NCI-H2196 (cell line): Measurements from ENCODE around the gene C5AR1.
A peak's percentile ranks its signal among the peaks of the same experiment; 100 is the strongest.
"Not testable (repeated sequence)": the region's sequence is repeated elsewhere in the genome, so short reads cannot be mapped to it uniquely, and the experiment has no call there.

ENCODE experiments used
- DNase-seq: peaks from one replicate; lab custom pipeline; 2025; ENCODE audit not compliant: unreplicated experiment; lab: John Stamatoyannopoulos, UW

Gene C5AR1

DNA sequence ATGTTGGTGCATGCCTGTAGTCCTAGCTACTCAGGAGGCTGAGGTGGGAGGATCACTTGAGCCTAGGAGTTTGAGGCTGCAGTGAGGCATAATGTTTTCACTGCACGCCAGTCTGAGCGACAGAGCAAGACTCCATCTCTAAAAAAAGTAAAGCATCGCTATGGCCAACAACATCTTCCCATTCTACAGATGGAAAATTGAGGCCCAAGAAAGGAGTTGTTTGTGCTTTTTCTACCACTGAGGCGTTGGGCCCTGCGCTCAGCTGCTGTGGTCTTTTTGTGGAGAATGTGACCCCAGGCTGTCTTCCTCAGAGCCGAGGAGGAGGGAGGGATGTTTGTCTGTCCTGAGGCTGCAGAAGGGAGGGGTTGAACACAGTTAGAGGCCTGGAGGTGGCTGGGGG is 21.8 kb downstream of the C5AR1 start:
- DNase-seq, result no peak

DNA sequence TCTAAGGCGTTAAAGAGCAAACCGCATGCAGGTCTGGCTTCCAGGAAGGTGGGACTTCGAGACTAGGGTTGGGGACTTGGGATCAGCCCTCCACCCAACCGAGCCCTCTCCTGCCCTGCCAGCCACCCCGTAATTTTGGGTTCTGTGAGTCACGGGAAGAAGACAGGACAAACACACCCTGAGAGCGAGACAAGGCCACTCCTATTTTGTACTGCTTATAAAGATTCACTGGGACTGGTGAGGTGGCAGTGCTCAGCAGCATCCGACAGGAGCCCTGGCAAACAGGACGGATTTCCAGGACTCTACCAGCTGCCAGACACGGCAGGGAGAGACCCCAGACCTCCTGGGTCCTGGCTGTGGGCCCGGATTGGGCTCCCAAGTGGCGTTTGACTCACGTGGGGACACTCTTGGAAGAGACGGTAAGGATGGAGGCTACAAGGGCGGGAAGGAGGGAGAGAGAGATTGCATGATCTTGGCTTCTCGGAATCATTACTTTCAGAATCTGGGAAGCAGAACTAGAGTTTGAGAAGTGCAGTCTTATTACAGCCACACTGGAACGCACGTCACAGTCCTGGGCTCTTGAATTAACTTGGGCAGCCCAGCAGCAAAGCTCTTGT is 22.4 kb downstream of the C5AR1 start, which contains the start of gene C5AR2:
TSS of gene C5AR2 (plus strand) at position 245 of the 617 bp plus-strand sequence. CDS start 8,625 bp downstream, outside the sequence.
- DNase-seq, result no peak

DNA sequence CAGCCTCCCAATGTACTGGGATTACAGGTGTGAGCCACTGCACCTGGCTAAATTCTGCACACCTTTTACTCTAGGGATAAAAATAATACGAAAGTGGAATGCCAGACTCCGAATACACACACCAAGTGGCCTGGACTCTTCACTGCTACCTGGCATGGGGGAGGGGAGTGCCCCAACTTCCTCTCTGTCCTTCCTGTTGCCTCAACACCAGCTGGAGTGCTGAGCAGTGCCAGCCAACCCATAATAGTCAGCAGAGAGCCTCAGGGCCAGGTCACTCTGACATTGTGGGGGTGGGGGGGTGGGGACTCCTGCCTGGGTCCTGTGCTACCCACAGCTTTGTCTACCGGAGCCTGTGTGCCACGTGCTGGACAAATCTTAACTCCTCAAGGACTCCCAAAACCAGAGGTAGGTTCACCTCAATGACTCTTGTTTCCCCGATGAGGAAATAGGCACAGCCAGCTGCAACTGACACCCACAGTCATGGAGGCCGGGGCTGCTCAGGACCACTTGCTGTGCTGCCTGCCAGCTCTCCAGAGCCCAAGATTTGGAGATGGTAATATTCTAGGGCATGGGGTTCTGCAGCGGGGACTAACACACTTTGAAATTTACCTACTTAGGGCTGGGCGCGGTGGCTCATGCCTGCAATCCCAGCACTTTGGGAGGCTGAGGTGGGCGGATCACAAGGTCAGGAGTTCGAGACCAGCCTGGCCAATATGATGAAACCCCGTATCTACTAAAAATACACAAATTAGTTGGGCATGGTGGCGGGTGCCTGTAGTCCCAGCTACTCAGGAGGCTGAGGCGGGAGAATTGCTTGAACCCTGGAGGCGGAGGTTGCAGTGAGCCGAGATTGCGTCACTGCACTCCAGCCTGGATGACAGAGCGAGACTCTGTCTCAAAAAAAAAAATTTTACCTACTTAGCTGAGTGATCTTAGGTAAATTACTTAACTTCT is 27.4 kb downstream of the C5AR1 start:
- DNase-seq, result peak; percentile 73

DNA sequence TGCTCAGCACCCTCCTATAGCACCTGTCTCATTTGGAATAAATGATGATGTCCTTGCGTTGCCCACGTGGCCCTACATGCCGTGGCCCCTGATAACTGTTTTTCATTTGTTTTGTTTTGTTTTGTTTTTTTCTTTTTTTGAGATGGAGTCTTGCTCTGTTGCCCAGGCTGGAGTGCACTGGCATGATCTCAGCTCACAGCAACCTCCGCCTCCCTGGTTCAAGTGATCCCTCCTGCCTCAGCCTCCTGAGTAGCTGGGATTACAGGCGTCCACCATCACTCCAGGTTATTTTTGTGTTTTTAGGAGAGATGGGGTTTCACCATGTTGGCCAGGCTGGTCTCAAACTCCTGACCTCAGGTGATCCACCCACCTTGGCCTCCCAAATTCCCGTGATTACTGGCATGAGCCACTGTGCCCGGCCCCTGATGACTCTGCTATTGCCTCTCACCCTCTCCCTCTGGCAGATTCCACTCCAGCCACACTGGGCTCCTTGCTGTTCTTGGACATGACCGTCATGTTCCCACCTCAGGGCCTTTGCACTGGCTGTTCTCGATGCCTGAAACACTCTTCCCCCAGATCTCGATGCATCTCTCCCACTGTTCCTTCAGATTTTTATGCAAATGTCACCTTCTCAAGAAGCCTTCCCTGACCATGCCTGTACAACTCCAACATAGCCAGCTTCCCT is 29.7 kb downstream of the C5AR1 start:
- no peak for DNase-seq

DNA sequence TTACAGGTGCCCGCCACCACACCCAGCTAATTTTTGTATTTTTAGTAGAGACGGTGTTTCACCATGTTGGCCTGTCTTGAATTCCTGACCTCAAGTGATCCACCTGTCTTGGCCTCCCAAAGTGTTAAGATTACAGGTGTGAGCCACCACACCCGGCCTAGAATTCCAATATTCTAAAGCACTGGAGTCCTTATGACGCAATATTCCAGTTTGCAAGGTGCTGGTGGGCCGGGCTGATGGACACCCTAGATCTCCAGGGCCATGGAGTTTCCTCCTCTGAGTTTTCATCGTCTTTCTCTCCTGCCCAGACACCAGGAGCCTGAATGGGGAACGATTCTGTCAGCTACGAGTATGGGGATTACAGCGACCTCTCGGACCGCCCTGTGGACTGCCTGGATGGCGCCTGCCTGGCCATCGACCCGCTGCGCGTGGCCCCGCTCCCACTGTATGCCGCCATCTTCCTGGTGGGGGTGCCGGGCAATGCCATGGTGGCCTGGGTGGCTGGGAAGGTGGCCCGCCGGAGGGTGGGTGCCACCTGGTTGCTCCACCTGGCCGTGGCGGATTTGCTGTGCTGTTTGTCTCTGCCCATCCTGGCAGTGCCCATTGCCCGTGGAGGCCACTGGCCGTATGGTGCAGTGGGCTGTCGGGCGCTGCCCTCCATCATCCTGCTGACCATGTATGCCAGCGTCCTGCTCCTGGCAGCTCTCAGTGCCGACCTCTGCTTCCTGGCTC is 31.0 kb downstream of the C5AR1 start:
- DNase-seq, result no peak

DNA sequence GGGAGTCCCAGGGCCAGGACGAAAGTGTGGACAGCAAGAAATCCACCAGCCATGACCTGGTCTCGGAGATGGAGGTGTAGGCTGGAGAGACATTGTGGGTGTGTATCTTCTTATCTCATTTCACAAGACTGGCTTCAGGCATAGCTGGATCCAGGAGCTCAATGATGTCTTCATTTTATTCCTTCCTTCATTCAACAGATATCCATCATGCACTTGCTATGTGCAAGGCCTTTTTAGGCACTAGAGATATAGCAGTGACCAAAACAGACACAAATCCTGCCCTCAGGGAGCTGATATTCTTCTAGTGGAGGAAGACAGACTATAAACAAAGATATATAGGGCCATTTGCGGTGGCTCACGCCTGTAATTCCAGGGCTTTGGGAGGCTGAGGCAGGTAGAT is 32.1 kb downstream of the C5AR1 start:
- no peak for DNase-seq

DNA sequence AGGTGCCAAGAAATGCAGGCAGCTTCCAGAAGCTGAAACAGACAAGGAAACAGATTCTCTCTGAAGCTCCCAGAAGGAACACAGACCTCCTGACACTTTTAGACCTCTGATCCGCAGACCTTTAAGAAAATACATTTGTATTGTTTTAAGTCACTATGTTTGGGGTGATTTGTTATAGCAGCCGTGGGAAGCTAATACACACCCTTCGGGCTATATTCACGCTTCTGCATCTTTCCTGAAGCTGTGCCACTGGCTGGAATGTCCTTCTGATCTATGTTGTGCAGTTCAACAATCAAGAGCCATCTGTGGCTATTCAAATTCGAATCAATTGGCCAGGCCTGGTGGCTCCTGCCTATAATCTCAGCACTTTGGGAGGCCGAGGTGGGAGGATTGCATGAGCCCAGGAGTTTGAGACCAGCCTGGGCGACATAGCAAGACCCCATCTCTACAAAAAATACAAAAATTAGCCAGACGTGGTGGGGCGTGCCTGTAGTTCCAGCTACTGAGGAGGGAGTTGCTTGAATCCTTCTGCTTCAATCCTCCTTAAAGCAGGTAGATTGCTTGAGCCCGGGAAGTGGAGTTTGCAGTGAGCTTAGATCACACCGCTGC is 33.6 kb downstream of the C5AR1 start:
- no peak for DNase-seq

DNA sequence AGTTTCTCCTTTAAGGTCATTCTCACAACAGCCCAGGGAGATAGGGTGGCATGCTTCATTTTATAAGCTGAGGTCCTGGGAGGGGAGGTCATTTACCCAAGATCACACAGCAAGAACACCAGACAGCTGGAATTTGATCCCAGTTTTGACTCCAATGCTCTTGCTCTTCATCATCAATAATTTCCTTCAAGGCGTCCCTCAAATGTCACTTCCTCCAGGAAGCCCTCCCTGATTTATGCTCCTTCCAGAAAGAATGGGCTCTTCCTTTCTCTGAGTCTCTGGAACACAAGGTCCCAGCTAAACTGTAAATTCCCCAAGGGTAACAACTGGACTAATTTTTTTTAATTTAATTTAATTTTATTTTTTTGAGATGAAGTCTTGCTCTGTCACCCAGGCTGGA is 34.8 kb downstream of the C5AR1 start:
- DNase-seq, result no peak

DNA sequence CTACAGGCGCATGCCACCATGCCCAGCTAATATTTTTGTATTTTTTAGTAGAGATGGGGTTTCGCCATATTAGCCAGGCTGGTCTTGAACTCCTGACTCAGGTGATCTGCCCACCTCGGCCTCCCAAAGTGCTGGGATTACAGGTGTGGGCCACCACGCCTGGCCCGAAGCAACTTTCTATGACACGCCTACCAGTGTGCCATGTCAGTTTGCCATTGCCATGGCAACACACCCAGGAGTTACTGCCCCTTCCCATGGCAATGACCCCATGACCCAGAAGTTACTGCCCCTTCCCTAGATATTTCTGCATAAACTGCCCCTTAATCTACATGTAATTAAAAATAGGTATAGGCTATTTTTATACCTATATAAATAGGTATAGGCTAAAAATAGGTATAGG is 36.4 kb downstream of the C5AR1 start:
- DNase-seq, result not testable (repeated sequence)

DNA sequence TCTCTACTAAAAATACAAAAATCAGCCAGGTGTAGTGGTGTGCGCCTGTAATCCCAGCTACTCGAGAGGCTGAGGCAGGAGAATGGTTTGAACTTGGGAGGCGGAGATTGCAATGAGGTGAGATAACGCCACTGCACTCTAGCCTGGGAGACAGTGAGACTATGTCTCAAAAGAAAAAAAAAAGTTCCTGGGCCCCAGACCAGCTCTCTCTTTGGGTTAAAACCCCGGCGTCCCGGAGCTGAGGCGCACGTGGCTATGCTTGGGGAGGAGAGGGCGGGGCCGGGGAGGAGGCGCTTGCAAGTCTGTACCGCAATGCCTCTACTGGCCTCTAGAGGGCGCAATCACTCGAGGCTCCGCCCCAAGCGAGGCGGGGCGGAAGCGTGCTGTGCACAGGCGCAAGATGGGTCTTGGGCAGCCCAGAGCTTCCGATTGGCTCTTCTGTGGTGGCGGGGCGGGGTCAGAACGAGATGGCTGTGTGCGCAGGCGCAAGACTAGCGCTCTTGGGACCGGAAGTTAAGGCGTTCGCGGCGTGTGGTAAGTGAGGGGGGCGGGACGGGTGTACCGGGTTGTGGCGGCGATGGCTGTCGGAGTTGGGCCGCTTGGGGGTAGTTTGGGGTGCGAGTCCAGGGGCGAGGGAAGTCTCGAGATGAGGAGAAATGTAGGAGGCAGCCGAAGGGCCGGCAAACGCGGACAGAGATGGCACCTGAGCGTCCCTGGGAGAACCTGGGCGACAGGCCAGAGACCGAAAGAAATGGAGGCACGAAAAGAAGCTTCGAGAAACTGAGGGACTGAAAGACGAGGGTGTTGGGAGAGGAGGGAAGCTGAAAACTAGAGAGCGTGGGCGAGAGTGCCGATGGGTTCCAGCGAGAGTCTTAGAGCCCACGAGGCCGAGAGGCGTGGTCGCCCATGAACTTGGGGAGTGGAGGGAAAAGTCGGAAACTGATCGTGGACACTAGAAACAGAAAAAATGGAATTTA is 39.4 kb downstream of the C5AR1 start, which contains the start of gene DHX34:
TSS of gene DHX34 (plus strand) at position 497 of the 977 bp plus-strand sequence. CDS start 3,716 bp downstream, outside the sequence.
- DNase-seq, result peak; percentile 98

DNA sequence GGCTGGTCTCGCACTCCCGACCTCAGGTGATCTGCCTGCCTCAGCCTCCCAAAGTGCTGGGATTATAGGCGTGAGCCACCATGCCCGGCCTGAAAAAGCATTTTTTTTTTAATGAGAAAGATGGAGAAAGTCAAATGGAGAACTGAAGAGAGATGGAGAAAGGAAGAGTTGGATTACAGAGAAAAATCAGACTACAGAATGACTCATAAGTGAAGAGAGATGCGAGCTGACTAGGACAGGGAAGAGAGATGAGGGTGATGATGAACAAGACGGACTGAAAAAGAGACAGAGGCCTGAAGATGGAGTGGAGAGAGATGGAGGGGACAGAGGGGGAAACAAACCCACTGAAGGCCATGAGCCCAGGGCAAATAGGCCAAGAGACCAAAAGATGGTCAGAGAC is 41.0 kb downstream of the C5AR1 start:
- DNase-seq, result no peak

DNA sequence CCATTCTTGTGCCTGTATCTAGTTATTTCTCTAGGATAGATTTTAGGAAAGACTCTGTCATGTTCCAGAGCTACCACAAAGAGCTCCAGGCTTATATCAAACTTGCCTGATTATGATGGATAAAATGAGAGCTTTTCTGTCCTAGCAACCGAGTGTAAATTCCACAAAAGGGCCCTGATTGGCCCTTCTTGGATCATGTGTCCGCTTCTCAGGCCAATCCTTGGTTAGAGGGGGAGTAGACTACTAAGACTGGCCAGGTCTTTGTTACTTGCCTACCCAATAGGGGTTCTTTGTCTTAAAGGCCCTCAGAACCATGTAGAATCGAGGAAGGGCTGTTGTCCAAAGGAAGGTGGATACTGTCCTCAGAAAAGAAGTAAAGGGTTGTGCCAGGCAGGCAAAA is 41.9 kb downstream of the C5AR1 start:
- peak; percentile 54 for DNase-seq

DNA sequence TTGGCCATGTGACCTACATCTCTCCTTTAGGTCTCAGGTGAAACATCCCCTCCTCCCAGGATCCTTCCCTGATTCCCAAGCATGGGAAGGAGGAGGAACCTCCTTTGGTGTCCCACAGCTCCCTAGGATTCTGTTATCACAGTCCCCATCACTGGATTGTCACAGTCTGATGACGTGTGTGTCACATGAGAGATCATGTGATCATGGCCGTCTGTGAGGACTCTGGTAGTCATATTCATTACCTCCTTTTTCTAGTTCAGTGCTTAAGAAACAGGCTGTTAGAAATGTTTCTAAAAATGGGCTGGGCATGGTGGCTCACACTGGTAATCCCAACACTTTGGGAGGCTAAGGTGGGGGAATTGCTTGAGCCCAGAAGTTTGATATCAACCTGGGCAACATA is 42.4 kb downstream of the C5AR1 start:
- DNase-seq, result no peak

DNA sequence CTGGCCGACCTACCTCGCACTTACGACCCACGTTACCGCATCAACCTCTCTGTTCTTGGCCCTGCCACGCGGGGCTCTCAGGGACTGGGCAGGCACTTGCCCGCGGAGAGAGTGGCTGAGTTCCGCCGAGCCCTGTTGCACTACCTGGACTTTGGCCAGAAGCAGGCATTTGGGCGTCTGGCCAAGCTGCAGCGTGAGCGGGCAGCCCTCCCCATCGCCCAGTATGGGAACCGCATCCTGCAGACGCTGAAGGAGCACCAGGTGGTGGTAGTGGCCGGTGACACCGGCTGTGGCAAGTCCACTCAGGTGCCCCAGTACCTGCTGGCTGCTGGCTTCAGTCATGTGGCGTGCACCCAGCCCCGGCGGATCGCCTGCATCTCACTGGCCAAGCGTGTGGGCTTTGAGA is 43.6 kb downstream of the C5AR1 start:
- DNase-seq, result peak; percentile 92

DNA sequence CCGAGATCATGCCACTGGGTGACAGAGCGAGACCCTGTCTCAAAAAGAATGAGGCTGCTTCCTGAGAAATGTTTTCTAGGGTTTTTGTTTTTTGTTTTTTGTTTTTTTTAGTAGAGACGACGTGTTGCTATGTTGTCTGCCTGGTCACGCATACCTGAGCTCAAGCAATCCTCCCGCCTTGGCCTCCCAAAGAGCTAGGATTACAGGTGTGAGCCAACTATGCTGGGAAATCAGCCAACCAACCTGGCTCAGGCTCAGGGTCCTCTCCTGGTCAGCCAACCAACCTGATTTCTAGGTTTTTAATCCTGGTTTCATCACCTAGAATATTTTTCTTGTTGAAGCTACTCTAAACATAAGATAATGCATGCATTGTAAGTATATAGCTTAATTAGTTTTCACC is 47.2 kb downstream of the C5AR1 start:
- DNase-seq, result peak; percentile 72

DNA sequence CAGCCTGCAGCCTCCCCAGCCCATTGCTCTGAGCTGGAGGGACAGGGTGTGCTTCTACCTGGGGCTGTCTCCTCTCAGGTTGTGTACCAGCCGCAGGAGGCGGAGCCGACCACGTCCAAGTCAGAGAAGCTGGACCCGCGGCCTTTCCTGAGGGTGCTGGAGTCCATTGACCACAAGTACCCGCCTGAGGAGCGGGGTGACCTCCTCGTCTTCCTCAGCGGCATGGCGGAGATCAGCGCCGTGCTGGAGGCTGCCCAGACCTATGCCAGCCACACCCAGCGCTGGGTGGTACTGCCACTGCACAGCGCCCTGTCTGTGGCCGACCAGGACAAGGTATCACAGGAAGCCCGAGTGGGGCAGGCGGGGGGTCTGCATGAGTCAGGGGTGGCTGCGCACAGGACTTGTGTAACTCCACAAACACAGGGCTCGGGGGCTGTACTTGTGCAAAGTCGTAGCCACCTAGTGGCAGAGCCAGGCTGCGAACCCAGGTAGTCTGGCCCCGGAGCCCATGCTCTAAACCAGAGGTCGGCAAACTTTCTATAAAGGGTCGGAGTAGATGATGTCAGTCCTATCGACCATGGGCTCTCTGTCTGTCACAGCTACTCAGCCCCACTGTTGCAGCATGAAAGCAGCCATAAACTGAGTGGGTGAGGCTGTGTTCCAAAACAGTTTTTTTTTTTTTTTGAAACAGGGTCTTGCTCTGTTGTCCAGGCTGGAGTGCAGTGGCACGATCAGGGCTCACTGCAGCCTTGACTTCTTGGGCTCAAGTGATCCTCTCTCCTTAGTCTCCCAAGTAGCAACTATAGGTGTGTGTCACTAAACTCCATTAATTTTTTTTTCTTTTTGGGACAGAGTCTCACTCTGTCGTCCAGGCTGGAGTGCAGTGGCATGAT is 48.4 kb downstream of the C5AR1 start:
- DNase-seq, result no peak

DNA sequence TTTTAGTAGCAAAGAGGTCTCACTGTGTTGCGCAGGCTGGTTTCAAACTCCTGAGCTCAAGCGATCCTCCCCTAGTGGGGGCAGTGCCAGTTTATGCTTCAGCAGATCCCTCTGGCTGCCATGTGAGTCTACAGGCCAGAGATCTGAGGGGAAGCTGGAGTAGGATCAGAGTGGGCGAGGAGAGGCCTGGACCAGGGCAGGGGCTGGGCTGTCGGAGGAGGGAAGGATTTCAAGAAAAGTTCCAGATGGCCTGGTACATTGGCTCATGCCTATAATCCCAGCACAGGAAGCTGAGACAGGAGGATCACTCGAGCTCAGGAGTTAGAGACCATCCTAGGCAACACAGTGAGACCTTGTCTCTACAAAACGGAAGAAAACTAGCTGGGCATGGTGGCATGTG is 49.3 kb downstream of the C5AR1 start:
- DNase-seq, result no peak

DNA sequence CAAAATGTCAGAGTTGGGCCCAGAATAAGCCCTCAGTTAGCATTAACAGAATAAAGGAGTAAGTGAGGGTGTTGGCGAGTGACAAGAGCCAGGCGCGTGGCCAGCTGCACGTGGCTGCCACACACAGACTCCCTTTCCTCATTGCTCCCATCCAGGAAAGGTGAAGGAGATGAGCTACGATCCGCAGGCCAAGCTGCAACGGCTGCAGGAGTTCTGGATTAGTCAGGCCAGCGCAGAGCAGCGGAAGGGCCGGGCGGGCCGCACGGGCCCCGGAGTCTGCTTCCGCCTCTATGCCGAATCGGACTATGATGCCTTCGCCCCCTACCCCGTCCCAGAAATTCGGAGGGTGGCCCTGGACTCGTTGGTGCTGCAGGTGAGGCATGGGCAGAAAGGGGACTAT is 52.7 kb downstream of the C5AR1 start:
- DNase-seq, result no peak
